ENCODE results near the gene PCDHGA8. TPM values are rescaled to one million over a fixed set of nuclear protein-coding genes. Genes with fewer than 3 reads are reported as not detected.
"Not testable (repeated sequence)": the region's sequence is repeated elsewhere in the genome, so short reads cannot be mapped to it uniquely, and the experiment has no call there.

Gene PCDHGA8
- 1 to 10 TPM; 1.1 to 5.1 (median 2.1) TPM for total RNA-seq

DNA sequence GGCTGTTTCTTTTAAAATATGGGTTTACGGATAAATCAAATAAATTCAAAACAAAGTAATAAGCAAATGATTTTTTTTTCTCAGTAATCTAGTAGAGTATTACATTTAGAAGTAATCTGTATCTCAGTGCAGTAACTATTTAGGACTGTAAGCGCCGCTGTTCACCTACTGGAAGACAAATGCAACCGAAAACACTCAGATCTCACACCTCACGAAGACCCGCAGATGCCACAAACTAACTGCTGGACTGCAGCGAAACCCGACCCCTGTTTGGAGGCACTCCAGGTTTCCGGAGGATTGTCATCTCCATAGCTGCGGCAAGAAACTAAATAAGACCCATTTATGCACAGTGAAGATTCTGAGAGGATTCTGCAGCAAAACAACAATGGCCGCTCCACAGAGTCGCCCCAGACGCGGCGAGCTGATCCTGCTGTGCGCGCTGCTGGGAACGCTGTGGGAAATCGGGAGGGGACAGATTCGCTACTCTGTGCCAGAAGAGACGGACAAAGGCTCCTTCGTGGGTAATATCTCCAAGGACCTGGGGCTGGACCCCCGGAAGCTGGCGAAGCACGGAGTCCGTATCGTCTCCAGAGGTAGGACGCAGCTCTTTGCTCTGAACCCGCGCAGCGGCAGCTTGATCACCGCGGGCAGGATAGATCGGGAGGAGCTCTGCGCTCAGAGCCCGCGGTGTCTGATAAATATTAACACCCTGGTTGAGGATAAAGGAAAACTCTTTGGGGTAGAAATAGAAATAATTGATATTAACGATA lies at the start of gene PCDHGA8:
Gene PCDHGA8, plus strand, starts transcription at position 205 of the 770 bp plus-strand sequence. Its CDS starts 181 bp downstream, at position 386.
- TF ChIP-seq POLR2AphosphoS5 (IDR thresholded peaks at IDR 0.05) (no peak), POLR2A (IDR thresholded peaks at IDR 0.05) (no peak), EP300 (IDR thresholded peaks at IDR 0.05) (no peak)
- TF ChIP-seq, protein P1, sequence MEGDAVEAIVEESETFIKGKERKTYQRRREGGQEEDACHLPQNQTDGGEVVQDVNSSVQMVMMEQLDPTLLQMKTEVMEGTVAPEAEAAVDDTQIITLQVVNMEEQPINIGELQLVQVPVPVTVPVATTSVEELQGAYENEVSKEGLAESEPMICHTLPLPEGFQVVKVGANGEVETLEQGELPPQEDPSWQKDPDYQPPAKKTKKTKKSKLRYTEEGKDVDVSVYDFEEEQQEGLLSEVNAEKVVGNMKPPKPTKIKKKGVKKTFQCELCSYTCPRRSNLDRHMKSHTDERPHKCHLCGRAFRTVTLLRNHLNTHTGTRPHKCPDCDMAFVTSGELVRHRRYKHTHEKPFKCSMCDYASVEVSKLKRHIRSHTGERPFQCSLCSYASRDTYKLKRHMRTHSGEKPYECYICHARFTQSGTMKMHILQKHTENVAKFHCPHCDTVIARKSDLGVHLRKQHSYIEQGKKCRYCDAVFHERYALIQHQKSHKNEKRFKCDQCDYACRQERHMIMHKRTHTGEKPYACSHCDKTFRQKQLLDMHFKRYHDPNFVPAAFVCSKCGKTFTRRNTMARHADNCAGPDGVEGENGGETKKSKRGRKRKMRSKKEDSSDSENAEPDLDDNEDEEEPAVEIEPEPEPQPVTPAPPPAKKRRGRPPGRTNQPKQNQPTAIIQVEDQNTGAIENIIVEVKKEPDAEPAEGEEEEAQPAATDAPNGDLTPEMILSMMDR (IDR thresholded peaks at IDR 0.05) = no peak
- no peaks in the 10 kb centered on the region for H3K4me1 ChIP-seq
- no peak within 1 kb of the TSS for H3K4me3 ChIP-seq
- H3K9me3 ChIP-seq = peaks cover 73% of the 10 kb centered on the region
- DNase-seq (ENCODE audit: low spot score in 2 of 2) = no peak
- H3K36me3 ChIP-seq = no peaks in the 10 kb centered on the region
- WGBS = 40% methylated on average over 28 of the region's 38 CpGs
- peaks cover 9% of the 10 kb centered on the region for H3K27me3 ChIP-seq
- no peak within 1 kb of the TSS for H3K27ac ChIP-seq

DNA sequence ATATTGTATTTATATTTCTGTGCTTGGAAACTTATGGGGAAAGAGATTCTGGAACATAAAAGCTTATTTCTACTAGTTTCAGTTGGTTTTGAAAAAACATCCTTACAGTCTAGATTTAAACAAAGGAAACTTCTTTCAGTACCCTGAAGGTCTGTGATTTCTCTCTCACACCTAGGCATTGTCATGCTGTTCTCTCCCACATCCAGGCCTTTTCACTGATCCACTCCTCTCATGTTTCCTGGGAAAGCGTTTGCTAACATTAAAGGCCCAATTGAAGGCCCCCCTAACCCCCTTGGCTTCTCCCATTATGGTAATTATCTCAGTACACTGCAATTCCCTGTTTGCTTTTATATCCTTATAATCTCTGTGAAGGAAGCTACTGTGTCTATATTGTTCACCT lies 49.7 kb upstream of the PCDHGA8 start:
- no peak for DNase-seq (ENCODE audit: low spot score in 2 of 2)
- peaks cover 31% of the 10 kb centered on the region for H3K9me3 ChIP-seq
- WGBS = 28% methylated on average over 1 of the region's 1 CpG
- no peak for TF ChIP-seq POLR2AphosphoS5 (IDR thresholded peaks at IDR 0.05)
- TF ChIP-seq, protein P1 (IDR thresholded peaks at IDR 0.05) = no peak
- H3K4me3 ChIP-seq = no peak overlapping the region
- H3K4me1 ChIP-seq = peaks cover 4% of the 10 kb centered on the region
- H3K27me3 ChIP-seq = peaks cover 12% of the 10 kb centered on the region
- no peaks in the 10 kb centered on the region for H3K36me3 ChIP-seq
- no peak overlapping the region for H3K27ac ChIP-seq

DNA sequence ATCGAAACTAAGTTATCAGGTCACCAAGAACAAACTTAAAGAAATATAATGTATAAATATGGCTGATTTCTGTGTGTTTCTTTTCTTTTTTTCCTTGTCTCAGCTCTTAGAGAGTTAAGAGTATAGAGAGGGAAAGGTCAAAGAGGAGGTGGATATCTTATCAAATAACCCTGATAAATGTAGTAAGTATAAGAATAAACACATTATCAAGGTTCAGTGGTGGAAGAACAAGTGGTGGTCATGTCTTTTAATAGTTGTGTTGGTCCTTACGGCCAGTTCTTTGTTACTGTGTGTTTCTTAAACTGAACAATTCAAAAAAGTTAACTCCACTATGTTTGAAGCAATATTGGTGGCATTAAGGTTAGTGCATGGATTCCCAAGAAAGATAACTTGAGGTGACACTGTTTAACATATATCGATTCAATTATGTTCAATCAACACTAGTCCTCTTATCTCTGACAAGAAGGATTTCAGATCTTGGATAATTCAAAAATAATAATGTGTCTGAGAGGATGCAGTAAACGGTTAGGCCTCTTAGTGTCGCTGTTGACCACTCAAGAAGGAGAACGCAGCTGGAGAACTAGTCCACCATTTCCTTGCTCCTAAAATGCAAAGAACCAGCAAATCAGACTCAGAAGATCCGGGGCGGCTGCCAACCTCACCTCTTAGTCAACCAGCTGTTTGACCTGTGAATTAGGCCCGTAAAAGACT lies 49.0 kb upstream of the PCDHGA8 start, which contains the start of gene PCDHGA3:
Gene PCDHGA3, plus strand, starts transcription at position 588 of the 711 bp plus-strand sequence. CDS start 205 bp downstream, outside the sequence.
- H3K9me3 ChIP-seq = peaks cover 26% of the 10 kb centered on the region
- no peak within 1 kb of the TSS for H3K27ac ChIP-seq
- 27% methylated on average over 9 of the region's 9 CpGs for WGBS
- no peak for DNase-seq (ENCODE audit: low spot score in 2 of 2)
- peak within 1 kb of the TSS; percentile 17 for H3K4me3 ChIP-seq
- no peaks in the 10 kb centered on the region for H3K36me3 ChIP-seq
- no peak for TF ChIP-seq POLR2AphosphoS5 (IDR thresholded peaks at IDR 0.05)
- no peak for TF ChIP-seq EP300 (IDR thresholded peaks at IDR 0.05)
- no peak for TF ChIP-seq POLR2A (IDR thresholded peaks at IDR 0.05)
- TF ChIP-seq, protein P1 (IDR thresholded peaks at IDR 0.05) = no peak
- H3K27me3 ChIP-seq = peaks cover 8% of the 10 kb centered on the region
- peaks cover 4% of the 10 kb centered on the region for H3K4me1 ChIP-seq

DNA sequence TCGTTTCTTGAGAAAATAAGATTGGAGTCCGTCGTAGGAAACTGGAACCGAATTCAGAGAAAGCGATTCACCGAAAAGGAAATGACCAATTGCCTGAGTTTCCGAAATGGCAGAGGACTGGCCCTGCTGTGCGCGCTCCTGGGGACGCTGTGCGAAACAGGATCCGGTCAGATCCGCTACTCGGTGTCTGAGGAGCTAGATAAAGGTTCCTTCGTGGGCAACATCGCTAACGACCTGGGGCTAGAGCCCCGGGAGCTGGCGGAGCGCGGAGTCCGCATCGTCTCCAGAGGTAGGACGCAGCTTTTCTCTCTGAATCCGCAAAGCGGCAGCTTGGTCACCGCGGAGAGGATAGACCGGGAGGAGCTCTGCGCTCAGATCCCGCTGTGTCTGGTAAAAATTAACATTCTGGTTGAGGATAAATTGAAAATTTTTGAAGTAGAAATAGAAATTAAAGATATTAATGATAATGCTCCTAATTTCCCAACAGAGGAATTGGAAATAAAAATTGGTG lies 48.4 kb upstream of the PCDHGA8 start:
- WGBS = 25% methylated on average over 31 of the region's 31 CpGs
- Histone ChIP-seq H3K36me3 (no peaks in the 10 kb centered on the region), H3K27me3 (peaks cover 6% of the 10 kb centered on the region), H3K4me3 (peak overlapping the region; percentile 17), H3K27ac (no peak overlapping the region), H3K4me1 (peaks cover 1% of the 10 kb centered on the region), H3K9me3 (peaks cover 23% of the 10 kb centered on the region)
- DNase-seq (ENCODE audit: low spot score in 2 of 2) = no peak
- TF ChIP-seq, protein P1 (IDR thresholded peaks at IDR 0.05) = no peak
- TF ChIP-seq POLR2A (IDR thresholded peaks at IDR 0.05) (no peak), POLR2AphosphoS5 (IDR thresholded peaks at IDR 0.05) (no peak)

- DNase-seq (ENCODE audit: low spot score in 2 of 2) = no peak
- no peaks in the 10 kb centered on the region for H3K4me1 ChIP-seq
- H3K9me3 ChIP-seq = peaks cover 15% of the 10 kb centered on the region
- no peaks in the 10 kb centered on the region for H3K36me3 ChIP-seq
- H3K27ac ChIP-seq = no peak overlapping the region
- H3K4me3 ChIP-seq = no peak overlapping the region
- H3K27me3 ChIP-seq = peaks cover 4% of the 10 kb centered on the region
- no peak for TF ChIP-seq POLR2AphosphoS5 (IDR thresholded peaks at IDR 0.05)
- no peak for TF ChIP-seq EP300 (IDR thresholded peaks at IDR 0.05)
- no peak for TF ChIP-seq POLR2A (IDR thresholded peaks at IDR 0.05)
- TF ChIP-seq, protein P1 (IDR thresholded peaks at IDR 0.05) = no peak
- 45% methylated on average over 11 of the region's 20 CpGs for WGBS
Observed at GRCh38 chr5:141345327-141345726, 47.1 kb upstream of the PCDHGA8 start.

GRCh38 chr5:141346017-141346416 lies 46.4 kb upstream of the PCDHGA8 start:
- WGBS = 59% methylated on average over 9 of the region's 35 CpGs
- H3K4me1 ChIP-seq; H3K4me3 ChIP-seq; H3K36me3 ChIP-seq; H3K27me3 ChIP-seq; H3K27ac ChIP-seq; DNase-seq (ENCODE audit: low spot score in 2 of 2): not testable (repeated sequence)
- peaks cover 22% of the 10 kb centered on the region for H3K9me3 ChIP-seq

All from suprapubic skin (tissue), 4 donors.